Thymus (tissue), 11 donors: ENCODE measurements around the gene C1QTNF8. TPM values are rescaled to one million over a fixed set of nuclear protein-coding genes. Genes with fewer than 3 reads are reported as not detected.

Experiments
- DNase-seq, 9 donors: peaks; one replicate each; pipeline ENCODE4 v3.0.0-alpha.2; 2013; ENCODE audit warnings: low spot score in 9 of 9, low read depth in 6 of 9, missing footprints in 1 of 9
- H3K27ac ChIP-seq, 2 donors: one replicate each; pipeline ENCODE4 v1.5.1; 2013; ENCODE audit warnings: control low read depth in 1 of 2, low read depth in 1 of 2, low read length in 1 of 2, mild to moderate bottlenecking in 1 of 2, moderate library complexity in 1 of 2
- H3K27me3 ChIP-seq, 2 donors: one replicate each; pipeline ENCODE4 v1.5.1; 2013; ENCODE audit warnings: low read length in 1 of 2; ENCODE audit not compliant: control insufficient read depth in 2 of 2, insufficient read depth in 1 of 2
- H3K36me3 ChIP-seq, 2 donors: one replicate each; pipeline ENCODE4 v1.5.1; 2013; ENCODE audit warnings: low read length in 1 of 2, mild to moderate bottlenecking in 1 of 2, moderate library complexity in 1 of 2; ENCODE audit not compliant: control insufficient read depth in 2 of 2, insufficient read depth in 2 of 2
- H3K4me1 ChIP-seq, 2 donors: one replicate each; pipeline ENCODE4 v1.5.1; 2013; ENCODE audit warnings: low read length in 2 of 2; ENCODE audit not compliant: control insufficient read depth in 2 of 2, insufficient read depth in 2 of 2
- H3K4me3 ChIP-seq, 2 donors: one replicate each; pipeline ENCODE4 v1.5.1; 2013; ENCODE audit warnings: low read length in 2 of 2, control low read depth in 1 of 2, mild to moderate bottlenecking in 1 of 2
- H3K9me3 ChIP-seq, 2 donors: one replicate each; pipeline ENCODE4 v1.5.1; 2013; ENCODE audit warnings: low read length in 1 of 2, mild to moderate bottlenecking in 1 of 2; ENCODE audit not compliant: control insufficient read depth in 2 of 2, insufficient read depth in 1 of 2
- WGBS: extraction: QIAGEN DNeasy Blood & Tissue Kit; methylation state at CpG from one replicate; pipeline ENCODE4 v1.1.7; 2013; 5-methylcytosine and 5-hydroxymethylcytosine counted together
- polyA plus RNA-seq: library from polyadenylated mRNA; stranded (reverse); fragments of 200-250 nt; gene quantifications from one replicate; pipeline ENCODE4 v1.2.3, GENCODE V29; 2013
- total RNA-seq: library from RNA; stranded (reverse); fragments of 120-200 nt; gene quantifications from one replicate; pipeline ENCODE4 v1.2.4, GENCODE V29; 2013
- donor health status: healthy.

Gene C1QTNF8
- total and polyA plus RNA-seq, 2 donors = 0.05 TPM; not detected in 1

- Histone ChIP-seq H3K27me3 (peaks cover 3 to 18% of the 10 kb centered on the region in 2 donors), H3K27ac (no peak overlapping the region), H3K36me3 (no peaks in the 10 kb centered on the region), H3K9me3 (no peaks in the 10 kb centered on the region), H3K4me3 (no peak overlapping the region), H3K4me1 (no peaks in the 10 kb centered on the region)
- WGBS = 73% methylated on average over 21 of the region's 21 CpGs
- no peak for DNase-seq
Observed at GRCh38 chr16:1123525-1124230, 27.6 kb upstream of the C1QTNF8 start.

GRCh38 chr16:1122398-1122765, 26.3 kb upstream of the C1QTNF8 start:
- WGBS = 89% methylated on average over 14 of the region's 14 CpGs
- Histone ChIP-seq H3K4me3 (no peak overlapping the region), H3K27ac (no peak overlapping the region), H3K27me3 (peaks cover 3 to 19% of the 10 kb centered on the region in 2 donors), H3K4me1 (no peaks in the 10 kb centered on the region), H3K36me3 (no peaks in the 10 kb centered on the region), H3K9me3 (no peaks in the 10 kb centered on the region)
- no peak for DNase-seq

- 87% methylated on average over 30 of the region's 30 CpGs for WGBS
- Histone ChIP-seq H3K4me3 (no peak overlapping the region), H3K9me3 (no peaks in the 10 kb centered on the region), H3K4me1 (no peaks in the 10 kb centered on the region), H3K36me3 (no peaks in the 10 kb centered on the region), H3K27me3 (peaks cover 3 to 18% of the 10 kb centered on the region in 2 donors), H3K27ac (no peak overlapping the region)
- no peak for DNase-seq
Observed at GRCh38 chr16:1121601-1122397, 25.8 kb upstream of the C1QTNF8 start.

- 85% methylated on average over 23 of the region's 23 CpGs for WGBS
- DNase-seq = no peak
- peaks cover 3 to 17% of the 10 kb centered on the region in 2 donors for H3K27me3 ChIP-seq
- no peak overlapping the region for H3K27ac ChIP-seq
- no peaks in the 10 kb centered on the region for H3K36me3 ChIP-seq
- no peaks in the 10 kb centered on the region for H3K9me3 ChIP-seq
- no peaks in the 10 kb centered on the region for H3K4me1 ChIP-seq
- no peak overlapping the region for H3K4me3 ChIP-seq
Observed at GRCh38 chr16:1121009-1121408, 25.0 kb upstream of the C1QTNF8 start.

- DNase-seq = no peak
- H3K4me1 ChIP-seq = no peaks in the 10 kb centered on the region
- no peaks in the 10 kb centered on the region for H3K9me3 ChIP-seq
- no peaks in the 10 kb centered on the region for H3K36me3 ChIP-seq
- WGBS = 83% methylated on average over 22 of the region's 22 CpGs
- peaks cover 3 to 16% of the 10 kb centered on the region in 2 donors for H3K27me3 ChIP-seq
- H3K4me3 ChIP-seq = no peak overlapping the region
- H3K27ac ChIP-seq = no peak overlapping the region
Observed at GRCh38 chr16:1120577-1120941, 24.5 kb upstream of the C1QTNF8 start.

- Histone ChIP-seq H3K27ac (no peak overlapping the region), H3K4me3 (no peak overlapping the region), H3K4me1 (no peaks in the 10 kb centered on the region), H3K36me3 (no peaks in the 10 kb centered on the region), H3K9me3 (no peaks in the 10 kb centered on the region), H3K27me3 (peaks cover 3 to 14% of the 10 kb centered on the region in 2 donors)
- no peak for DNase-seq
- 77% methylated on average over 35 of the region's 35 CpGs for WGBS
Observed at GRCh38 chr16:1119766-1120576, 23.9 kb upstream of the C1QTNF8 start.

GRCh38 chr16:1119129-1119528, 23.1 kb upstream of the C1QTNF8 start:
- Histone ChIP-seq H3K4me3 (no peak overlapping the region), H3K36me3 (no peaks in the 10 kb centered on the region), H3K4me1 (no peaks in the 10 kb centered on the region), H3K9me3 (no peaks in the 10 kb centered on the region), H3K27ac (no peak overlapping the region), H3K27me3 (peaks cover 3 to 14% of the 10 kb centered on the region in 2 donors)
- DNase-seq = no peak
- WGBS = 70% methylated on average over 19 of the region's 19 CpGs

GRCh38 chr16:1117926-1118325, 21.9 kb upstream of the C1QTNF8 start:
- Histone ChIP-seq H3K36me3 (no peaks in the 10 kb centered on the region), H3K4me3 (no peak overlapping the region), H3K27ac (no peak overlapping the region), H3K27me3 (peaks cover 3 to 17% of the 10 kb centered on the region in 2 donors), H3K4me1 (no peaks in the 10 kb centered on the region), H3K9me3 (no peaks in the 10 kb centered on the region)
- DNase-seq = no peak
- WGBS = 88% methylated on average over 19 of the region's 19 CpGs
